Measurements from ENCODE around the gene CAD.
"Not testable (repeated sequence)": the region's sequence is repeated elsewhere in the genome, so short reads cannot be mapped to it uniquely, and the experiment has no call there.

CAD gene

GRCh38 chr2:27217173-27218121 is at the start of gene CAD:
Gene CAD (plus strand): TSS chr2:27217369. CDS start chr2:27217552, 183 bp downstream.
- peak; percentile 92 for DNase-seq

DNA sequence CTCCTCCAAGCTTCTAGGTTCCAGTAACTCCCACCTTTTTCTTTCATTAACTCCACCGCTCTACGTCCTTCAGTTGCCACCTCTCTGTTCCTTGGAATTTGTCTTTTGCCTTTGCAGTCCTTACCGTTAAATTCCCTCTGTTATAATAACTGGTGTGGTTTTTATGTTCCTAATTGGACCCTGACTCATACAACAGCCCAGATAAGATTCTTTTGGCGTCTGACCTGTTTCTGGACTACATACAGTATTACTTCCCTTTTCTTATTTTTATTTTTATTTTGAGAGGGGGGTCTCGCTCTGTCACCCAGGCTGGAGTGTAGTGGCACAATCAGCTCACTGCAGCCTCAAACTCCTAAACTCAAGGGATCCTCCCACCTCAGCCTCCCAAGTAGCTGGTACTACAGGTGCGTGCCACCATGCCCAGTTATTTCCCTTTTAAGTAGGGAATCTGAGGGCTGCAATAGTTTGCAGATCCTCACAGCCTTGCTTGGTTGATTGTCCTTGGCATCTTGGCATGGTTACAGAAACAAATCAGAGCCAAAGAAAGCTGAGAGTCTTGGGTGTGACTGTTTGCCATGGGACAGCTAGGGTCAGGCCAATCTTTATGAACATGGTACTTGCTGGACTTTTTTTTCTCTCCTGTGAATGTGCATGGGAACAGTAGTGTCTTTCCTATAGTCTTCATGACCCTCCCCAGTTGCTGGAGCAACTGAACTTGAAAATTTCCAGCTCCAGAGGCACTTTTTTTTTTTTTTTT is 46.4 kb upstream of the CAD start:
- DNase-seq, result no peak

DNA sequence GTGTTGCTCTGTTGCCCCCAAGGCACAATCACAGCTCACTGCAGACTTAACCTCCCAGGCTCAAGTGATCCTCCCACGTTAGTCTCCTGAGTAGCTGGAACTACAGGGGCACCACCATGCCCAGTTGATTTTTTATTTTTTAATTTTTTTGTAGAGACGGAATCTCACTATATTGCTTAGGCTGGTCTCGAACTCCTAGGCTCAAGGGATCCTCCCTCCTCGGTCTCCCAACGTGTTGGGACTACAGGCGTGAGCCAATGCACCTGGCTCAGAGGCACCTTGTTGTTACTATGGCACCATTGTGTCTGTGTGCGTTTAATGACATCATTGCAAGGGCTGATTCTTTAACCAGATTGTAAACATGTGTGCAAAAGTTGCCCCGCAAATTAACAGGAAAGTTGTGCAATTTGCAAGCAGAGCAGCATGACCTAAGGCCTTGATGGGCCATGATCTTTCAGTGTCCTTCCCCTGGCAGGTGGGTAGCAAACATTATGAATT is 45.8 kb upstream of the CAD start:
- no peak for DNase-seq

- DNase-seq, result no peak
Measured at GRCh38 chr2:27174638-27175037, 42.5 kb upstream of the CAD start.

GRCh38 chr2:27175330-27175729 is 41.8 kb upstream of the CAD start:
- DNase-seq, result no peak

GRCh38 chr2:27175781-27176180 is 41.4 kb upstream of the CAD start:
- not testable (repeated sequence) for DNase-seq

DNA sequence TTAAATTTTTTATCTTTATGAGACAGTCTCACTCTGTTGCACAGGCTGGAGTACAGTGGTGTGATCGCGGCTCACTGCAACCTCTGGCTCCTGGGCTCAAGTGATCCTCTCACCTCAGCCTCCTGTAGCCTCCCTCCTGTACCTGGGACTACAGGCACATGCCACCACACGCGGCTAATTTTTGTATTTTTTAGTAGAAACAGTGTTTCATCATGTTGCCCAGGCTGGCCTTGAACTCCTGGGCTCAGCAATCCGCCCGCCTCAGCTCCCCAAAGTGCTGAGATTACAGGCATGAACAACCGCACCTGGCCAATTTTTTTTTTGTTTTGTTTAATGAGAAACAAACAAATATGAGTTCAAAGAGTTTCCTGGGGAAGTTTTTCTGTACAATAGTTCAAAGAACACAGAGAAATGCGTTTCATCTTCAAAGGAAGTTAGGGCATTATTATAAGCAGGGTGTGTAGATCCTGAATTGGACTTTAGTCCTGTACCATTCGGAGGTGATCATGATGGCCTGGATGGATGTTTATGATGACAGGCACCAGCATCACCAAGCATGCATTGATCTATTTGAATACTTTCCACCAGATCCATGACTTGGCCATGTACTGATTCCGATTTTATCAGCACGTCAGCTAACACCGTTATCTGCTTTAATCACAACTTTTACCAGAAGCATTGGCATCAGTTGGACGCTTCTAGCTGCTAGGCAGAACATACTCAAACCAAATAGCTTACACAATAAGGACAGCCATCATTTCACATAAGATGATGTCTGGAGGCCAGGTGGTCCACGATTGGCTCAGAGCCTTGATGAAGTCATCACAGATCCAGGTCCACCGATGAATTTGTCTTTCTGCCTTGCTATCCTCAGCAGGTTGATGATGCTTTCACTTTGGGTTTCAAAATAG is 39.5 kb upstream of the CAD start:
- DNase-seq, result no peak

- DNase-seq, result no peak
Measured at GRCh38 chr2:27178469-27178868, 38.7 kb upstream of the CAD start.

GRCh38 chr2:27179344-27180000 is 37.7 kb upstream of the CAD start:
- DNase-seq, result no peak

- DNase-seq, result no peak
Measured at GRCh38 chr2:27182346-27182745, 34.8 kb upstream of the CAD start.

DNA sequence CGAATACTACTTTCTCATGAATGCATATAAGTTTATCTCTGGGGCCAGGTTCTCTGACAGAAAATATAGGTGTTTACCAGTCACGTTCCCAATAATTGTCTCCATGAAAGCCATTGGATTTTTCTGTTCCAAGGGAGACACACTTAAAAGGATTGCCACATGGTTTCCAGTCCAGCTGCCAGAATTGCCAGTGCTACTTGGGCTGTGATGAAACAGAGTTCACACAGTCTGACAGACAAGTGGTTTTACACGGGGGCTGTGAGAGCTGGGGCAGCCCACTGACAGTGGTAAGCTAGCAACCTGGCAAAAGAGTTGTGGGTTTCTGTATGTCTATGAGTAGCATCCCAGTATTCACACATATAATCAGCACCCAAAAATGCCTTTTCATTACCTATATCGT is 33.1 kb upstream of the CAD start:
- DNase-seq, result no peak

DNA sequence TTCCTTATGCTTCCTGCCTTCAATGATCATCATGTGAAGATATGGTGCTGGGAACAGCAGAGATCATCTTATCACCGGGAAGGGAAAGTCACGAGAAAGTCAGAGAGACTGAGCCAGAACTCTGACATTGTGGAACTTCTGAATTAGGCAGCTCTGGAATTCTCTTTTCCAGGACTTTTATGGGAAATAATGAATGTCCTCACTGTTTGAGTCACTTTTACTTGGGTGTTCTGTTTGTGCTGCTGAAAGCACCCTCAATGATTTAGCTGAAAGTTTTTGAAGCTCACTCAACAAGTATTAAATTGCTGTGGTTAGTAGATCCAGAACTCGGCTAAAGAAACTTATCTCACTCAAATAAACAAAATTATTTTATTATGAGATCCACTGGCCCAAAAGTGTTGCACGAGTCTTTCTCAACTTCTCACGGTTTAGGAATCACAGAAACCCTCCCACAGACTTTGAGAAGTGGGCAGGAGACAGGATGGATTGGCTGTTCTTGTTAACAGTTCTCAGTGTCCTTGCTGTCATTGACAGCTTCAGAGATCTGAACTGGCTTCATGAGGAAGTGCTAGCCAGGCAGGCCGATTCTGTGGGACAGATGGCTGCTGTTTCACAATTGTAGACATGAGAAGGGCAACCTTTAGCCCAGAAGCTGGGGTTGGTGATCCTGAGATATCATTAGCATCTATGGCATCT is 31.7 kb upstream of the CAD start:
- DNase-seq, result no peak

DNA sequence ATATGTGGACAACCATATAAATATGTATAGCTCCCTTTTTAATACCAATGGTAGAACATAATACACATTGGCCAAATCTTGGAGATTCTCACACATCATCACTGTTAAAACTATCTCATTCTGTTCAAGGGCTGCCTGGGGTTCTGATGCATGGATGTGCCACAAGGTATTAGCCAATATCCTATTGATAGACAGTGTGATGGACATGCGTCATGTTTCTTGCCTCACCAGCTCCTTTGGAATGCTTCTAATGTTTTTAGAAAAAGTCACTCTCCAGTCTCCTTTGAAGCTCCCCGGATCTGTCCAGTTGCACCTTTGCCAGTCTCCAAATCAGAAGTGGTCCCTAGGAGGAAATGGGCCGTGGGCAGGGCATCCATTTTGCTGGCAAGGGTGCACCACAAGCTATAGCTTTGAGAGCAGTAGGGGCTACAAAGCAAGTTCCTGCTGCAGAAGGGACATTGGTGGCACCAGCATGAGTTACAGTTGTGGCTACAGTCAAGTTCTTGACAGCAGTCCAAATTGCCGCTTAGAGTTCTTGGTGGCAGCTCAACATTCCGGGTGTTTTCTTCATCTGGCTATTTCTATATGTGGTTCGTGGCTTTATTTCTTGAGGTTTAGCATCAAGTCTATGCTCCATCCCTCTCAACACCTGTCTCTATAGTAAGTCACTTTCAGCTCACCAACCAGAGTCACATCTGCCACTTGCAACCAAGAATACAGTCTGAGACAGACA is 30.4 kb upstream of the CAD start:
- no peak for DNase-seq

- no peak for DNase-seq
Measured at GRCh38 chr2:27189989-27190388, 27.2 kb upstream of the CAD start.

DNA sequence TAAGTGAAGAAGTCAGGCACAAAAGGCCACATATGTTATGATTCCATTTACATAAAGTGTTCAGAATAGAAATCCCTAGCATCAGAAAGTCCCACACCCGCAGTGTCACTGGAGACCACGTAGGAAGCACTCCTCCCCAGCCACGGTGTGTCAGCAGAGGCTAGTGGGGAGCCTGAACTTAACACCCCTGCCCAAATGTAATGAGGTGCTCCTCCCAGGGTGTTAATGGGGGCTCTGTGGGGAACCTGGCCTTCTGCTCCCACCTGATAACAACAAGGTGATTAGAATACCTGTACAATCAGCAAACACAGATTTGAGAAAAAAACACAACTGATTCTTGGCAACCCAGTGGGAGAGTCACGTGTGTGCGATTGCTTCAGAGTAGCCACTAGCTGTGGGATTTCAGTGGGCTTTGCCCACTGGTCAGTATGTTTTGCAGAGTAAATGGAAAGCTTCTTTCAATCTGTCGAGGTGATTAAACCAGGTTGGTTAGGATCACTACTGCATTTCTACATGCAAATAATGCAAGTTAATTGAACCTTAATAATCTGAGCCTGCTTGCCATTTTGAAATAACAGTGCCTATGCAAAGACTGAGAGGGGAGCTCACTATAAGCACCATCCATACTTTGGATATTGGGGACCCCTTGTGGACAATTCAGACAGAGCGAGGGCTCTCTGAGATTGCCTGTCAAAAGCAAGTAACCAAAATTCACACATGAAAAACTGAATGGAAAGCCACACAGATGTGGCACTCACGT is 25.9 kb upstream of the CAD start:
- DNase-seq, result peak; percentile 81

DNA sequence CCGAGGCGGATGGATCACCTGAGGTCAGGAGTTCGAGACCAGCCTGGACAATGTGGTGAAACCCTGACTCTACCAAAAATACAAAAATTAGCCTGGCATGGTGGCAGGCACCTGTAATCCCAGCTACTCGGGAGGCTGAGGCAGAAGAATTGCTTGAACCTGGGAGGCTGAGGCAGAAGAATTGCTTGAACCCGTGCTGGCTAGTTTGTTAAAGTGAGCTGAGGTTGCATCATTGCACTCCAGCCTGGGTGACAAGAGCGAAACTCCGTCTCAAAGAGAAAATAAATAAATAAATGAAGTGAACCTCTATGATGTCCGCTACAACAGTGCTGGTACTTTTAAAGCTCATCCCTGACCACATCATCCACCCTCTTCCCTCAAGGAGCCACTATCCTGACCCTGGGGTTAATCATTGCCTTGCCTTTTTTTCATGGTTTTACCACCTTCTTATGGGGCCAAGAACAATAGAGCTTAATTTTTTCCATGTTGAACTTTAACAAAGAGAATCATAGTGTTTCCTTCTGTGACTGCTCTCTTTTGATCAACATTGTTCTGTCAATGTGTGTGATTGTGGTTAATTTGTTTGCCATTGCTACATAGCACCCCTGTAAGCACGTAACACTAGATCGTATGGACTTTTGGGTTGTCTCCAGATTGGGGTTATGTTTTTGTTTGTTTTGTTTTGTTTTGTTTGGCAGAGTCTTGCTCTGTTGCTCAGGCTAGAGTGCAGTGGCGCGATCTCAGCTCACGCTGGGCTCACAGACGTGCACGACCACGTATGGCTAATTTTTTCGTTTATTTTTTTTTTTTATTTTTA is 22.4 kb upstream of the CAD start:
- no peak for DNase-seq

GRCh38 chr2:27195799-27196198 is 21.4 kb upstream of the CAD start:
- not testable (repeated sequence) for DNase-seq

DNA sequence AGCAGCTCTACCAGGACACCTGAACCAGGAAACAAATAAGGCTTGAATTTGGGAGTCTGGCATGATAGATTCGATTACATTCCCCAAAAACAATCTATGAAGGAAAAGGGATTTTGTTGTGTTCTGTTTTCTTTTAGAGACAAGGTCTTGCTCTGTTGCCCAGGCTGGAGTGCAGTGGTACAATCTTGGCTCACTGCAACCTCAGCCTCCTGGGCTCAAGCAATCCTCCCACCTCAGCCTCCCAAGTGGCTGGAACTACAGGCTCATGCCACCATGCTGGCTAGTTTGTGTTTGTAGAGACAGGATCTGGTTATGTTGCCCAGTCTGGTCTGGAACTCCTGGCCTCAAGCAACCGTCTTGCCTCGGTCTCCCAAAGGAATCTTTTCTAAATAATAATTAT is 19.1 kb upstream of the CAD start:
- not testable (repeated sequence) for DNase-seq

- no peak for DNase-seq
Measured at GRCh38 chr2:27198627-27199026, 18.5 kb upstream of the CAD start.

Data from eye (tissue), 1 donor.